GM18909 (cell line): ENCODE results near the gene MARS1.

Experiments
- ATAC-seq: cut with Tn5 transposase; IDR thresholded peaks from one replicate; pipeline ENCODE4 v1.9.1; 2021; ENCODE audit warnings: mild to moderate bottlenecking; ENCODE audit not compliant: unreplicated experiment, poor library complexity

MARS1 gene

GRCh38 chr12:57456737-57457490 lies 31.0 kb upstream of the MARS1 start:
- no peak for ATAC-seq

GRCh38 chr12:57458665-57459054 lies 29.2 kb upstream of the MARS1 start:
- ATAC-seq = no peak

- peak; percentile 69 for ATAC-seq
Observed at GRCh38 chr12:57459055-57459749, 28.7 kb upstream of the MARS1 start.

- ATAC-seq = no peak
Observed at GRCh38 chr12:57459750-57460467, 28.0 kb upstream of the MARS1 start, which contains the start of gene GLI1. GLI1 (plus strand) TSS chr12:57459785; CDS start chr12:57463692, 3,907 bp downstream.

GRCh38 chr12:57460468-57460784 lies 27.4 kb upstream of the MARS1 start:
- ATAC-seq = no peak

- ATAC-seq = no peak
Observed at GRCh38 chr12:57460841-57461275, 27.0 kb upstream of the MARS1 start.

GRCh38 chr12:57461276-57461916 lies 26.5 kb upstream of the MARS1 start:
- ATAC-seq = no peak

GRCh38 chr12:57461917-57462250 lies 26.0 kb upstream of the MARS1 start:
- no peak for ATAC-seq

- ATAC-seq = peak; percentile 69
Observed at GRCh38 chr12:57462251-57462911, 25.5 kb upstream of the MARS1 start.

GRCh38 chr12:57462912-57463253 lies 25.0 kb upstream of the MARS1 start:
- ATAC-seq = no peak

- no peak for ATAC-seq
Observed at GRCh38 chr12:57464569-57464968, 23.3 kb upstream of the MARS1 start.

GRCh38 chr12:57465030-57465746 lies 22.7 kb upstream of the MARS1 start:
- ATAC-seq = no peak

GRCh38 chr12:57465747-57466505 lies 21.9 kb upstream of the MARS1 start:
- ATAC-seq = no peak

- ATAC-seq = no peak
Observed at GRCh38 chr12:57467212-57467874, 20.5 kb upstream of the MARS1 start.

- ATAC-seq = no peak
Observed at GRCh38 chr12:57467915-57468314, 20.0 kb upstream of the MARS1 start.

GRCh38 chr12:57469296-57470164 lies 18.3 kb upstream of the MARS1 start:
- no peak for ATAC-seq

- no peak for ATAC-seq
Observed at GRCh38 chr12:57470286-57470969, 17.4 kb upstream of the MARS1 start.
